ENCODE measurements around the gene DOCK1. TPM values are rescaled to one million over a fixed set of nuclear protein-coding genes. Genes with fewer than 3 reads are reported as not detected.

The DOCK1 gene
- total RNA-seq, 2 experiments from 2014 or later: not detected

GRCh38 chr10:127142856-127143255 lies 237.6 kb downstream of the DOCK1 start:
- no peaks in the 10 kb centered on the region for H3K9me3 Mint-ChIP-seq
- H3K27me3 Mint-ChIP-seq: no peaks in the 10 kb centered on the region
- ChIA-PET CTCF (no interaction called here), POLR2A (no interaction called here)
- intact Hi-C loops (cut with DNase I, micrococcal nuclease): no loop called here
- no peaks in the 10 kb centered on the region for H3K36me3 Mint-ChIP-seq (ENCODE audit: low read depth)
- Histone ChIP-seq H3K9me3 (ENCODE audit: control insufficient read depth in 1 of 2, insufficient read depth in 1 of 2, low read length in 2 of 2) (peaks cover 0 to 3% of the 10 kb centered on the region in 2 experiments), H3K4me1 (ENCODE audit: insufficient read depth, low read length) (no peaks in the 10 kb centered on the region), H3K27ac (ENCODE audit: low read depth in 1 of 2, low read length in 2 of 2) (no peak overlapping the region), H3K36me3 (ENCODE audit: insufficient read depth, low read length) (no peaks in the 10 kb centered on the region), H3K4me3 (ENCODE audit: low read length) (no peak overlapping the region), H3K27me3 (ENCODE audit: control insufficient read depth in 1 of 2, insufficient read depth in 2 of 2, low read length in 2 of 2) (no peaks in the 10 kb centered on the region)
- DNase-seq (no peak), ATAC-seq (ENCODE audit: poor library complexity) (no peak)
- H3K27ac Mint-ChIP-seq: no peak overlapping the region
- no peak for TF ChIP-seq CTCF (IDR thresholded peaks at IDR 0.05)
- H3K4me1 Mint-ChIP-seq (ENCODE audit: low read depth): no peaks in the 10 kb centered on the region
- H3K4me3 Mint-ChIP-seq: no peak overlapping the region

GRCh38 chr10:127145173-127145572 lies 239.9 kb downstream of the DOCK1 start:
- no peak for TF ChIP-seq CTCF (IDR thresholded peaks at IDR 0.05)
- H3K9me3 ChIP-seq (ENCODE audit: control insufficient read depth in 1 of 2, insufficient read depth in 1 of 2, low read length in 2 of 2): peaks cover 0 to 3% of the 10 kb centered on the region in 2 experiments
- ChIA-PET POLR2A (no interaction called here), CTCF (no interaction called here)
- H3K27ac ChIP-seq (ENCODE audit: low read depth in 1 of 2, low read length in 2 of 2): no peak overlapping the region
- no peak overlapping the region for H3K4me3 Mint-ChIP-seq
- no peaks in the 10 kb centered on the region for H3K27me3 Mint-ChIP-seq
- H3K4me1 Mint-ChIP-seq (ENCODE audit: low read depth): no peaks in the 10 kb centered on the region
- H3K36me3 Mint-ChIP-seq (ENCODE audit: low read depth): no peaks in the 10 kb centered on the region
- no peaks in the 10 kb centered on the region for H3K4me1 ChIP-seq (ENCODE audit: insufficient read depth, low read length)
- H3K9me3 Mint-ChIP-seq: no peaks in the 10 kb centered on the region
- no peak overlapping the region for H3K4me3 ChIP-seq (ENCODE audit: low read length)
- intact Hi-C loops (cut with DNase I, micrococcal nuclease): no loop called here
- H3K27me3 ChIP-seq (ENCODE audit: control insufficient read depth in 1 of 2, insufficient read depth in 2 of 2, low read length in 2 of 2): no peaks in the 10 kb centered on the region
- ATAC-seq (ENCODE audit: poor library complexity) (no peak), DNase-seq (no peak)
- no peak overlapping the region for H3K27ac Mint-ChIP-seq
- H3K36me3 ChIP-seq (ENCODE audit: insufficient read depth, low read length): no peaks in the 10 kb centered on the region

GRCh38 chr10:127146661-127147060 lies 241.4 kb downstream of the DOCK1 start:
- no peaks in the 10 kb centered on the region for H3K36me3 ChIP-seq (ENCODE audit: insufficient read depth, low read length)
- no peaks in the 10 kb centered on the region for H3K9me3 Mint-ChIP-seq
- no peak overlapping the region for H3K4me3 Mint-ChIP-seq
- H3K27ac Mint-ChIP-seq: no peak overlapping the region
- H3K4me3 ChIP-seq (ENCODE audit: low read length): no peak overlapping the region
- no peaks in the 10 kb centered on the region for H3K4me1 Mint-ChIP-seq (ENCODE audit: low read depth)
- peaks cover 0 to 3% of the 10 kb centered on the region in 2 experiments for H3K9me3 ChIP-seq (ENCODE audit: control insufficient read depth in 1 of 2, insufficient read depth in 1 of 2, low read length in 2 of 2)
- intact Hi-C loops (cut with DNase I, micrococcal nuclease): no loop called here
- ChIA-PET CTCF (no interaction called here), POLR2A (no interaction called here)
- TF ChIP-seq CTCF (IDR thresholded peaks at IDR 0.05): no peak
- no peaks in the 10 kb centered on the region for H3K36me3 Mint-ChIP-seq (ENCODE audit: low read depth)
- no peak overlapping the region for H3K27ac ChIP-seq (ENCODE audit: low read depth in 1 of 2, low read length in 2 of 2)
- DNase-seq (no peak), ATAC-seq (ENCODE audit: poor library complexity) (no peak)
- no peaks in the 10 kb centered on the region for H3K27me3 Mint-ChIP-seq
- H3K4me1 ChIP-seq (ENCODE audit: insufficient read depth, low read length): no peaks in the 10 kb centered on the region
- no peaks in the 10 kb centered on the region for H3K27me3 ChIP-seq (ENCODE audit: control insufficient read depth in 1 of 2, insufficient read depth in 2 of 2, low read length in 2 of 2)
